SK-N-DZ (cell line): ENCODE data around the gene GRIN3A. TPM values are rescaled to one million over a fixed set of nuclear protein-coding genes. Genes with fewer than 3 reads are reported as not detected.
A peak's percentile ranks its signal among the peaks of the same experiment; 100 is the strongest.
"Not testable (repeated sequence)": the region's sequence is repeated elsewhere in the genome, so short reads cannot be mapped to it uniquely, and the experiment has no call there.

Experiments
- DNase-seq: peaks from one replicate; pipeline ENCODE4 v3.0.0-alpha.2; 2015; ENCODE audit warnings: low spot score
- polyA plus RNA-seq, 2 experiments: library from polyadenylated mRNA; depleted of rRNA; stranded (reverse); fragments of >200 nt; gene quantifications; 2 replicates each; pipeline ENCODE4 v1.2.3, GENCODE V29; 2014

The GRIN3A gene
- 0.02 and 0.10 TPM in 2 replicates for polyA plus RNA-seq (2014; cell fraction: cytosol; rRNA removed)
- 0.07 TPM in 1 of 2 replicates, not detected in the other for polyA plus RNA-seq (2014; cell fraction: nucleus; rRNA removed)

- DNase-seq, result peak; percentile 44
Observed at GRCh38 chr9:101738566-101739183, at the start of gene GRIN3A. Gene GRIN3A, minus strand, starts transcription at chr9:101738647. Its CDS starts 668 bp downstream, at chr9:101737979.

- no peak for DNase-seq
Observed at GRCh38 chr9:101787891-101788290, 49.4 kb upstream of the GRIN3A start.

- no peak for DNase-seq
Observed at GRCh38 chr9:101778332-101778731, 39.9 kb upstream of the GRIN3A start.

- DNase-seq, result no peak
Observed at GRCh38 chr9:101764472-101764871, 26.0 kb upstream of the GRIN3A start.

GRCh38 chr9:101758304-101758930, 20.0 kb upstream of the GRIN3A start:
- DNase-seq, result no peak

GRCh38 chr9:101753716-101754115, 15.3 kb upstream of the GRIN3A start:
- DNase-seq, result no peak

- no peak for DNase-seq
Observed at GRCh38 chr9:101751895-101752294, 13.4 kb upstream of the GRIN3A start.

- DNase-seq, result no peak
Observed at GRCh38 chr9:101739311-101739710, 864 bp upstream of the GRIN3A start.

- peak; percentile 37 for DNase-seq
Observed at GRCh38 chr9:101737705-101738565, 512 bp downstream of the GRIN3A start.

GRCh38 chr9:101737165-101737704, 1.2 kb downstream of the GRIN3A start:
- no peak for DNase-seq

- no peak for DNase-seq
Observed at GRCh38 chr9:101736717-101737116, 1.7 kb downstream of the GRIN3A start.

GRCh38 chr9:101731429-101731828, 7.0 kb downstream of the GRIN3A start:
- no peak for DNase-seq

- peak; percentile 20 for DNase-seq
Observed at GRCh38 chr9:101727612-101728524, 10.6 kb downstream of the GRIN3A start.

- DNase-seq, result not testable (repeated sequence)
Observed at GRCh38 chr9:101724271-101724670, 14.2 kb downstream of the GRIN3A start.

GRCh38 chr9:101718192-101718591, 20.3 kb downstream of the GRIN3A start:
- DNase-seq, result no peak

GRCh38 chr9:101716629-101717028, 21.8 kb downstream of the GRIN3A start:
- DNase-seq, result no peak

GRCh38 chr9:101711330-101711941, 27.0 kb downstream of the GRIN3A start:
- DNase-seq, result no peak

- DNase-seq, result no peak
Observed at GRCh38 chr9:101708855-101709254, 29.6 kb downstream of the GRIN3A start.

- no peak for DNase-seq
Observed at GRCh38 chr9:101707721-101708120, 30.7 kb downstream of the GRIN3A start.

- no peak for DNase-seq
Observed at GRCh38 chr9:101706997-101707396, 31.4 kb downstream of the GRIN3A start.
